Stomach (tissue), 9 donors: ENCODE results near the gene GAL3ST2. TPM values are rescaled to one million over a fixed set of nuclear protein-coding genes. Genes with fewer than 3 reads are reported as not detected.

ENCODE experiments used
- DNase-seq, 2 donors: peaks; one replicate each; pipeline versions ENCODE4 v3.0.0 to v3.0.0-alpha.2; 2013 to 2019
- H3K27ac ChIP-seq, 5 donors: fragments of 200-600 bp in 4 of 5; sonication (generic) in 4 of 5; one replicate each; pipeline ENCODE4 v1.5.1; 2013 to 2019; ENCODE audit warnings: mild to moderate bottlenecking in 1 of 5, moderate library complexity in 1 of 5
- H3K27me3 ChIP-seq, 3 donors: fragments of 200-600 bp; sonication (generic); one replicate each; pipeline ENCODE4 v1.5.1; 2017 to 2019; ENCODE audit warnings: mixed run types in 1 of 3
- H3K36me3 ChIP-seq, 4 donors: fragments of 200-600 bp; sonication (generic); 1 replicate in 3 of 4; 2 replicates in 1 of 4; pipeline ENCODE4 v1.5.1; 2016 to 2019
- H3K4me1 ChIP-seq, 4 donors: fragments of 200-600 bp; sonication (generic); one replicate each; pipeline ENCODE4 v1.5.1; 2016 to 2019
- H3K4me3 ChIP-seq, 4 donors: fragments of 200-600 bp; sonication (generic) in 3 of 4; one replicate each; pipeline ENCODE4 v1.5.1; 2016 to 2019; ENCODE audit warnings: mild to moderate bottlenecking in 1 of 4
- H3K9me3 ChIP-seq, 4 donors: fragments of 200-600 bp; sonication (generic); one replicate each; pipeline ENCODE4 v1.5.1; 2016 to 2019
- CTCF ChIP-seq, 7 experiments: fragments of 450-650 bp in 4 of 7; fragments of 200-600 bp in 3 of 7; sonication (generic) in 3 of 7; IDR thresholded peaks; one replicate each; pipeline ENCODE4 v1.5.1; 2016 to 2019; ENCODE audit warnings: antibody characterized with exemption in 7 of 7, control low read depth in 2 of 7, mild to moderate bottlenecking in 1 of 7
- EP300 ChIP-seq: sonication (generic); formaldehyde crosslinking; IDR thresholded peaks from one replicate; pipeline ENCODE4 v1.6.1; 2017; ENCODE audit warnings: antibody characterized with exemption
- POLR2A ChIP-seq, 4 donors: fragments of 450-650 bp; IDR thresholded peaks; one replicate each; pipeline ENCODE4 v1.6.1; 2016; ENCODE audit warnings: antibody characterized with exemption in 4 of 4, control low read depth in 2 of 4, mild to moderate bottlenecking in 1 of 4, moderate library complexity in 1 of 4
- POLR2AphosphoS5 ChIP-seq, 3 donors: sonication (generic); formaldehyde crosslinking; IDR thresholded peaks; one replicate each; pipeline ENCODE4 v1.6.1; 2016; ENCODE audit warnings: antibody characterized with exemption in 3 of 3
- WGBS, 5 donors: extraction: QIAGEN DNeasy Blood & Tissue Kit in 3 of 5; methylation state at CpG; one replicate each; pipeline versions ENCODE4 v1.1.5 to v1.1.7; 2013 to 2018; 5-methylcytosine and 5-hydroxymethylcytosine counted together
- intact Hi-C: fragments of 100-400 bp; cut with DNase I; formaldehyde crosslinking; loops from one replicate; pipeline ENCODE4 v1.15.1; 2023; ENCODE audit warnings: low total_unique reads
- polyA plus RNA-seq, 3 donors: library from polyadenylated mRNA; stranded (reverse); fragments of 200-250 nt; gene quantifications; one replicate each; pipeline ENCODE4 v1.2.3, GENCODE V29; 2013
- total RNA-seq, 5 donors: library from RNA; depleted of rRNA; stranded (reverse); fragments of >200 nt; gene quantifications; one replicate each; pipeline versions ENCODE4 v1.1.0 to v1.2.3, GENCODE V29; 2014 to 2016
- donor health status: healthy with polysubstance abuse.
- donor health status: Bipolar disorder and iron deficiency.
- donor health status: healthy.

GAL3ST2 gene
- total and polyA plus RNA-seq, 8 donors: 311 TPM; not detected in 7

- Histone ChIP-seq H3K36me3 (peaks cover 0 to 17% (median 13%) of the 10 kb centered on the region in 4 donors), H3K9me3 (no peaks in the 10 kb centered on the region), H3K4me1 (peaks cover 4 to 36% (median 30%) of the 10 kb centered on the region in 4 donors), H3K27me3 (peaks cover 0 to 48% (median 16%) of the 10 kb centered on the region in 3 donors), H3K4me3 (no peak overlapping the region), H3K27ac (no peak overlapping the region)
- intact Hi-C loops: no loop called here
- WGBS, 5 donors: 63 to 80% (median 69%) methylated on average over 5 to 27 of the region's 27 CpGs
- DNase-seq: peak in 1 of 2 donors; percentile 10
- no peak for TF ChIP-seq EP300
- no peak for TF ChIP-seq POLR2A (IDR thresholded peaks at IDR 0.05)
- no peak for TF ChIP-seq POLR2AphosphoS5 (IDR thresholded peaks at IDR 0.05)
- no peak for TF ChIP-seq CTCF (IDR thresholded peaks at IDR 0.05)
These were observed 6.3 kb upstream of the GAL3ST2 start for GRCh38 chr2:241770185-241770935.

GRCh38 chr2:241770936-241771285 is 5.7 kb upstream of the GAL3ST2 start:
- Histone ChIP-seq H3K4me3 (no peak overlapping the region), H3K27ac (no peak overlapping the region), H3K4me1 (peaks cover 4 to 36% (median 30%) of the 10 kb centered on the region in 4 donors), H3K27me3 (peaks cover 0 to 54% (median 21%) of the 10 kb centered on the region in 3 donors), H3K9me3 (no peaks in the 10 kb centered on the region), H3K36me3 (peaks cover 0 to 17% (median 13%) of the 10 kb centered on the region in 4 donors)
- intact Hi-C loops: no loop called here
- TF ChIP-seq POLR2A (IDR thresholded peaks at IDR 0.05) (no peak), POLR2AphosphoS5 (IDR thresholded peaks at IDR 0.05) (no peak), CTCF (IDR thresholded peaks at IDR 0.05) (no peak), EP300 (no peak)
- 92 to 96% (median 95%) methylated on average over 12 of the region's 12 CpGs for WGBS, 5 donors
- no peak for DNase-seq

GRCh38 chr2:241771286-241772062 is 5.1 kb upstream of the GAL3ST2 start:
- WGBS, 5 donors: 58 to 71% (median 60%) methylated on average over 35 to 38 of the region's 38 CpGs
- intact Hi-C loops: no loop called here
- H3K27me3 ChIP-seq: peaks cover 0 to 60% (median 25%) of the 10 kb centered on the region in 3 donors
- TF ChIP-seq EP300 (no peak), CTCF (IDR thresholded peaks at IDR 0.05) (no peak), POLR2A (IDR thresholded peaks at IDR 0.05) (no peak), POLR2AphosphoS5 (IDR thresholded peaks at IDR 0.05) (no peak)
- no peaks in the 10 kb centered on the region for H3K9me3 ChIP-seq
- peaks cover 4 to 36% (median 30%) of the 10 kb centered on the region in 4 donors for H3K4me1 ChIP-seq
- H3K4me3 ChIP-seq: no peak overlapping the region
- peak in 1 of 2 donors; percentile 69 for DNase-seq
- H3K36me3 ChIP-seq: peaks cover 0 to 17% (median 13%) of the 10 kb centered on the region in 4 donors
- peak overlapping the region in 1 of 5 donors; percentile 4 for H3K27ac ChIP-seq

- no peak overlapping the region for H3K4me3 ChIP-seq
- no peaks in the 10 kb centered on the region for H3K9me3 ChIP-seq
- DNase-seq: no peak
- intact Hi-C loops: no loop called here
- H3K27ac ChIP-seq: peak overlapping the region in 1 of 5 donors; percentile 4
- no peak for TF ChIP-seq POLR2AphosphoS5 (IDR thresholded peaks at IDR 0.05)
- TF ChIP-seq EP300: no peak
- TF ChIP-seq POLR2A (IDR thresholded peaks at IDR 0.05): no peak
- no peak for TF ChIP-seq CTCF (IDR thresholded peaks at IDR 0.05)
- H3K4me1 ChIP-seq: peaks cover 4 to 36% (median 30%) of the 10 kb centered on the region in 4 donors
- peaks cover 0 to 66% (median 31%) of the 10 kb centered on the region in 3 donors for H3K27me3 ChIP-seq
- 21 to 43% (median 28%) methylated on average over 9 of the region's 9 CpGs for WGBS, 5 donors
- H3K36me3 ChIP-seq: peaks cover 0 to 17% (median 13%) of the 10 kb centered on the region in 4 donors
These were observed 4.5 kb upstream of the GAL3ST2 start for GRCh38 chr2:241772063-241772499.
